Natural killer cell treated with Interleukin-12 subunit alpha and Interleukin-12 subunit beta and Interleukin-15 and Interleukin-18, amount 100 ng/mL, for 72 hours (primary cell): ENCODE results near the gene SEMA3B. TPM values are rescaled to one million over a fixed set of nuclear protein-coding genes. Genes with fewer than 3 reads are reported as not detected.

Experiments
- ATAC-seq, 2 donors: fragments of 150-1000 bp; cut with Tn5 transposase in 1 of 2; sonication (Bioruptor Pico), chemical (Tn5 transposase) in 1 of 2; 2 replicates each; pipeline ENCODE4 v1.10.0; 2021
- DNase-seq: peaks from one replicate; pipeline ENCODE4 v3.0.0; 2022; ENCODE audit warnings: low spot score
- H3K27ac Mint-ChIP-seq, 2 donors: 1 replicate in 1 of 2; 2 replicates in 1 of 2; pipeline ENCODE4 v1.8.0; 2022; ENCODE audit warnings: mixed read lengths in 2 of 2, mild to moderate bottlenecking in 1 of 2, moderate library complexity in 1 of 2
- H3K27me3 Mint-ChIP-seq, 2 donors: 1 replicate in 1 of 2; 2 replicates in 1 of 2; pipeline ENCODE4 v1.8.0; 2022; ENCODE audit warnings: mixed read lengths in 2 of 2
- H3K36me3 Mint-ChIP-seq: one replicate; pipeline ENCODE4 v1.8.0; 2022; ENCODE audit warnings: mixed read lengths
- H3K4me1 Mint-ChIP-seq, 2 donors: 1 replicate in 1 of 2; 2 replicates in 1 of 2; pipeline ENCODE4 v1.8.0; 2022; ENCODE audit warnings: low read depth in 2 of 2, mixed read lengths in 2 of 2, mild to moderate bottlenecking in 1 of 2
- H3K4me3 Mint-ChIP-seq: one replicate; pipeline ENCODE4 v1.8.0; 2022; ENCODE audit warnings: mixed read lengths
- H3K9me3 Mint-ChIP-seq: 2 replicates; pipeline ENCODE4 v1.8.0; 2022; ENCODE audit warnings: mixed read lengths
- total RNA-seq, 2 donors: library from RNA; stranded (reverse); gene quantifications; one replicate each; pipeline ENCODE4 v1.2.3, GENCODE V29; 2022

SEMA3B gene
- total RNA-seq, 2 donors from 2014 or later, result 0.89 to 1.2 TPM

DNA sequence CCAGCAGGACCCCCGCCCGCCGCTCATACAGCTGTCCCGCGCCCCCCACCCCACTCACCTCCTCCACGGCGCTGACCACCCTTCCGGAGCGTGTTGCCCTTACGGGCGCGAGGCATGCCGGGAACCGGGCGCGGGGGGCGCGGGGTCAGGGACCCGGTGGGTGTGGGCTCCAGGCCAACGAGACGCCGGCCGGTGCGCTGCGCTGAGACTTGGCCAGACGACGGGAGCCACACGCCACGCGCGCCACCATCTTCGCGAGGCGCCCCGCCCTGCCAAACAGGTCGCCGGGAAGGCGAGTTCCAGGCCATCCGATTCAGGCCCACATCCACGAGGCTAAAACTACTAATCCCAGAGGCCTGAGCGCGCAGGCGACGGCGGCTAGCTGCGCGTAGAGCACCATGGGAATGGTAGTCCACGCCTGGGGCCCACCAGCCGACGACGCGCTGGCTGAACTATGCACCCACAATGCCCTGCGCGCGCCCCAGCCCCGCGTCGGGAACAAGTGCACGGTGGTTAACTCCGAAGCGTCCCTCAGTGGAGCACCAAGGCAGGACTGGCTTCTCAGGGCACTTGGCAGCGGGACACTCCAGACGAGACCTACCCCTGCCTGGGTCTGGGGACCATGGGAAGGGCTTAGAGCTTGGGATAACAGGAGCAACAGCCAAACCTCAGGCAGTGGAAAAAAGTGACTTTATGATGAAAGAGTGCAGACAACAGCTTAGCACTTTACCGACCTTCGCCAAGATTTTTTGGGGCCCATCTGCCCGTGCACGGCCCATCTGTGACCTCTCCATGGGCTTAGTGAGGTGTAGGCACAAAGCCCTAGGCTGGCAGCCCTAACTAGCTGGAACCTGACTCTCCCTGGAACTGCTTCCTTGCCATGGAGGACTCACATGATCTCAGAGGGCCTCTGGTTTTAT lies 23.5 kb downstream of the SEMA3B start, which contains the start of gene IFRD2:
Gene IFRD2 (minus strand): TSS at position 271 of the 920 bp plus-strand sequence. CDS start 155 bp downstream, at position 116.
- ATAC-seq (peak; percentile 98 to 99), DNase-seq (peak; percentile 97)
- Mint-ChIP-seq H3K27me3 (no peaks in the 10 kb centered on the region), H3K36me3 (no peaks in the 10 kb centered on the region), H3K9me3 (no peaks in the 10 kb centered on the region), H3K4me3 (peak within 1 kb of the TSS; percentile 89), H3K27ac (peak within 1 kb of the TSS; percentile 70 to 92), H3K4me1 (peaks cover 12 to 17% of the 10 kb centered on the region in 2 donors)

DNA sequence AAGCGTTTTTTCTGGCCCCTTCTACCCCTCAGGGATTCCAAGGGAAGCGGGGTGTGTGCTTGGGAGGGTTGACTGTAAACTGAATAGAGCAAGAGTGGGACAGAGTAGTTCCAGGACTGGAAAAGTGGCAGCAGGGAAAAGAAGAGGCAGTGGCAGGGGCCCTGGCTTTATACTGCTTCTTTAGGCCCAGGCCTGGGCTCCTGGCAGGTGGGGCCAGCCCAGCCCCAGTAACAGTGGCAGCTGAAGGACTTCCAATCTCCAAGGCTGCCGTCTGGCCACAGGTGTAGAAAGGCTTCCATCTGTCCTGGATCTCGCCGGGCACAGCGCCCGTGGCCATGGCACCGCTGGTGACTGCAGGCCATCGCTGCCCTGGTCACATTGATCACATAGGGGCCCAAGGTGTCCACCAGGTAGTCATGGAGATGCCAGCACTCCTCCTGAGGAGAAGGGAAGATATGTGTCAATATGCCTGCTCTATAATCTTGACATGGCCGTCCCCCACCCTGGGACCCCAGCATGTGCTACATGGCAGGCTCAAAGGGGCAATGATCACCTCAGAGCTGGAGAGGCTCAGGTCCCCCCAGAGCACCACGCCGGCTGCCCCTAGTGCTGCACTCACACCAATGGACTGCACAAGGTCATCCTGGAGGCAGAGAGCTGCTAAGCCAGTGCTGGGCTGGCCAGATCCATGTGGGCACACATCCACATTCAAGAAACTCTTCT lies 24.3 kb downstream of the SEMA3B start:
- no peaks in the 10 kb centered on the region for H3K9me3 Mint-ChIP-seq
- H3K36me3 Mint-ChIP-seq, result no peaks in the 10 kb centered on the region
- no peaks in the 10 kb centered on the region for H3K27me3 Mint-ChIP-seq
- DNase-seq (no peak), ATAC-seq (no peak)
- H3K4me3 Mint-ChIP-seq, result peak overlapping the region; percentile 89
- peak overlapping the region; percentile 70 to 92 for H3K27ac Mint-ChIP-seq
- H3K4me1 Mint-ChIP-seq, result peaks cover 15 to 21% of the 10 kb centered on the region in 2 donors

DNA sequence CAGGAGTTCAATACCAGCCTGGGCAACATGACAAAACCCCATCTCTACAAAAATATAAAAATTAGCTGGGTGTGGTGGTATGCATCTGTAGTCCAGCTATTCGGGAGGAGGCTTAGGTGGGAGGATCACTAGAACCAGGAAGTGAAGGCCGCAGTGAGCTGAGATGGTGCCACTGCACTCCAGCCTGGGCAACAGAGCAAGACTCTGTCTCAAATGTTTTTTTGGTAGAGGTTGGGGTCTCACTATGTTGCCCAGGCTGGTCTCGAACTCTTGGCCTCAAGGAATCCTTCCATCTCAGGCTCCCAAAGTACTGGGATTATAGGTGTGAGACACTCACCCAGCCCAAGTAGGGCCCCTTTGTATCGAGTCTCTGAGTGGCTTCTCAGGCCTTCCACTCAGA lies 25.1 kb downstream of the SEMA3B start:
- Mint-ChIP-seq H3K27me3 (no peaks in the 10 kb centered on the region), H3K4me1 (peaks cover 20 to 25% of the 10 kb centered on the region in 2 donors), H3K27ac (no peak overlapping the region), H3K36me3 (no peaks in the 10 kb centered on the region), H3K9me3 (no peaks in the 10 kb centered on the region), H3K4me3 (no peak overlapping the region)
- peak; percentile 1 for DNase-seq
- ATAC-seq, result no peak

DNA sequence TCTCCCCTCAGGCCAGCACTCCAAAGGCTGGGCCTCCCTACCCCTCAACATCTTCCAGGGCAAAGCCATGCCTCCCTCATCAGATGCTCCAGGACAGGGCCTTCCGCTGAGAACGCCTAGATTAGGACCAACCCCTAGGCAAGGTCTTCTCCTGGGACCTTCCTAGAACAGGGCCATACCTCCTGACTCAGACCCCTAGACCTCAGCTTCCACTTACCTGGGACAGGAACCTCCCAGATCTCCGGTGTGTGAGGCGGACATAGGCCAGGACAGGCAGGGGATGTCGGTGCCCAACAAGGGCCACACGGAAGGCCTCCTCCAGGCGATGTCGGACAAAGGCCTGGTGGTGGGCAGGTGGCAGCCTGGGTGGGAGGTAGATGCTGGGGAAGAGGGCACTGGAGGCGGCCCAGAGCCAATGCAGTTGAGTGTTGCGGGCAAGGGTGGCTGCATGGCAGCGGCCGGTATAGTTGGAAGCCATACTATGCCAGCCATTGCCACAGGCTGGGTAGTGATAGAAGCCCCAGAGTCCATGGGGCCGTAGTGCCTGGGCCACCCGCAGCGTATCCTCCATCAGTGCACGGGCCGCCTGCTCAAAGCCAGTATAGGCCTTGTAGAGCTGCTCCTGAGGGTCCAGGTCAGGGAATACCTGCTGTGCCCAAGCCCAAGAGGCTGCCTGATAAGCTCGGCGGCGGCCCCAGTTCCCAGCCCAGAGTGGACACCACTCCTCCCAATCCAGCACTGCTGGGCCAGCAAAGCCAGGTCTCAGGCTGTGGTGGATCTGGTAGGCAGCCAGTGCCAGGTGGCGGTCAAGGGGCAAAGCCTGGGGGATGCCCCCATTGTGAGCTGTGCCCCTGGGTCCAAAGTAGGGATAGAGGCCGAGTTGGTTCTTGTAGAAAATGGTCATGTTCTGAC lies 25.8 kb downstream of the SEMA3B start:
- no peaks in the 10 kb centered on the region for H3K9me3 Mint-ChIP-seq
- peaks cover 23 to 30% of the 10 kb centered on the region in 2 donors for H3K4me1 Mint-ChIP-seq
- no peaks in the 10 kb centered on the region for H3K27me3 Mint-ChIP-seq
- ATAC-seq, result no peak
- H3K36me3 Mint-ChIP-seq, result no peaks in the 10 kb centered on the region
- no peak overlapping the region for H3K4me3 Mint-ChIP-seq
- no peak overlapping the region for H3K27ac Mint-ChIP-seq
- no peak for DNase-seq

GRCh38 chr3:50295553-50296431 lies 26.8 kb downstream of the SEMA3B start:
- Mint-ChIP-seq H3K27ac (no peak overlapping the region), H3K27me3 (no peaks in the 10 kb centered on the region), H3K36me3 (no peaks in the 10 kb centered on the region), H3K9me3 (no peaks in the 10 kb centered on the region), H3K4me3 (no peak overlapping the region), H3K4me1 (peaks cover 31 to 38% of the 10 kb centered on the region in 2 donors)
- no peak for ATAC-seq
- no peak for DNase-seq

GRCh38 chr3:50296721-50297383 lies 27.9 kb downstream of the SEMA3B start:
- no peak overlapping the region for H3K4me3 Mint-ChIP-seq
- peaks cover 27 to 31% of the 10 kb centered on the region in 2 donors for H3K4me1 Mint-ChIP-seq
- H3K36me3 Mint-ChIP-seq, result no peaks in the 10 kb centered on the region
- H3K9me3 Mint-ChIP-seq, result no peaks in the 10 kb centered on the region
- no peak for ATAC-seq
- no peaks in the 10 kb centered on the region for H3K27me3 Mint-ChIP-seq
- H3K27ac Mint-ChIP-seq, result no peak overlapping the region
- DNase-seq, result no peak

DNA sequence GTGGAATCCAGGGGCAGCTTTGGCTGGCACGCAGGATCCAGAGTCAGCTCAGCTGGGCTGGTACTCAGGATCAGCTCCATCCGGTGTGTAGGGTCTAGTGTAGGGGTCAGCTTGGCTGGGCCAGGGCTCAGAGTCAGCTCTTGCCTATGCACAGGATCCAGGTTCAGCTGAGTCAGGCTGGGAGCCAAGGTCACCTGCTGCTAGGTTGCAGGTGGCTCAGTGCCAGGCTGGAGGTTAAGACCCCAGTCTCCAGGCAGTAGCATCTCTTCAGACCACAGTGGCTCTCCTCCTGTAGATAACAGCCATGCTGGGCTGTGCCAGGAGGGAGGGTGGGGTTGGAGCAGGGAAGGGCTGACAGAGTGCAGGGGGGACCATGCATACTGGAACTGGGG lies 28.4 kb downstream of the SEMA3B start:
- DNase-seq (peak; percentile 55), ATAC-seq (no peak)
- Mint-ChIP-seq H3K36me3 (no peaks in the 10 kb centered on the region), H3K9me3 (no peaks in the 10 kb centered on the region), H3K4me1 (peaks cover 26 to 29% of the 10 kb centered on the region in 2 donors), H3K27me3 (no peaks in the 10 kb centered on the region), H3K27ac (no peak overlapping the region), H3K4me3 (no peak overlapping the region)

DNA sequence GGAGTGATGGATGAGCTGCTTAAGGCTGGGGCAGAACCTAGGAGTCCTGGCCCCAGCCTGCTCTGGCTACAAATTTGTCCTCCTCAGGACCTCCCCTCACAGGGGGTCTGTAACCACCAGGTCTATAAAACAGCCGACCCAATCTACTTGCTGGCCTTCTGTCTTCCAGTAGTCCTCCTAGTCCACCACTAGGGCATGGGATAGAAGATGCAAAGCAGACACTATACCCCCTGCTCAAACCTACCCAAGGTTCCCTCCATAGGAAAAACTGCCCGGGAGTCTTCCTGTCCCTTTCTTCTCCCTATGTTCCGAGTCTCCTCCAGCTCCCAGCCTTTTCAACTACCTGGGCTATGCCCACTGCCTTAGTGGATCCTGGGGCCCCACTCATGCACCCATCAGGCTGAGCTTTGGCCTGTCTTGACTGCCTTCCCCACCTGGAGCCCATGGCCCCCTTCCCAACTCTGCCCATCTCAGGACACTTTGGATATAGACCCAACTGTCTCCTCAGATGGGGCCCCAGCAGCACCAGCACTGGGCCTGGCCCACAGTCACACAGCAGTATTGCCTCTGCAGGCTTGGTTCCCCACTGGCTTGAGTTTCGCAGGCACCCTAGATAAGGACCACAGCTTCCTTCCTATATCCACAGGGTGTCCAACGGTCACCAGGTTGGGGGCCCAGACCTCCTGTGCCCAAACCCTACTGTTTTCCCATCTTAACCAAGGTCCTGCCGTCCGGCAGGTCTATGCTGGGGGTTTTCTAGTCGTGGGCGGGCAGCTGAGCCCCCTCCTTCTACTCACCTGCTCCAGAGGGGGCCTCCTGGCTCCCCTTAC lies 29.2 kb downstream of the SEMA3B start:
- DNase-seq (peak; percentile 32), ATAC-seq (no peak)
- Mint-ChIP-seq H3K4me1 (peaks cover 19 to 21% of the 10 kb centered on the region in 2 donors), H3K27me3 (no peaks in the 10 kb centered on the region), H3K36me3 (no peaks in the 10 kb centered on the region), H3K27ac (peak overlapping the region; percentile 37 to 93), H3K4me3 (peak overlapping the region; percentile 95), H3K9me3 (no peaks in the 10 kb centered on the region)

DNA sequence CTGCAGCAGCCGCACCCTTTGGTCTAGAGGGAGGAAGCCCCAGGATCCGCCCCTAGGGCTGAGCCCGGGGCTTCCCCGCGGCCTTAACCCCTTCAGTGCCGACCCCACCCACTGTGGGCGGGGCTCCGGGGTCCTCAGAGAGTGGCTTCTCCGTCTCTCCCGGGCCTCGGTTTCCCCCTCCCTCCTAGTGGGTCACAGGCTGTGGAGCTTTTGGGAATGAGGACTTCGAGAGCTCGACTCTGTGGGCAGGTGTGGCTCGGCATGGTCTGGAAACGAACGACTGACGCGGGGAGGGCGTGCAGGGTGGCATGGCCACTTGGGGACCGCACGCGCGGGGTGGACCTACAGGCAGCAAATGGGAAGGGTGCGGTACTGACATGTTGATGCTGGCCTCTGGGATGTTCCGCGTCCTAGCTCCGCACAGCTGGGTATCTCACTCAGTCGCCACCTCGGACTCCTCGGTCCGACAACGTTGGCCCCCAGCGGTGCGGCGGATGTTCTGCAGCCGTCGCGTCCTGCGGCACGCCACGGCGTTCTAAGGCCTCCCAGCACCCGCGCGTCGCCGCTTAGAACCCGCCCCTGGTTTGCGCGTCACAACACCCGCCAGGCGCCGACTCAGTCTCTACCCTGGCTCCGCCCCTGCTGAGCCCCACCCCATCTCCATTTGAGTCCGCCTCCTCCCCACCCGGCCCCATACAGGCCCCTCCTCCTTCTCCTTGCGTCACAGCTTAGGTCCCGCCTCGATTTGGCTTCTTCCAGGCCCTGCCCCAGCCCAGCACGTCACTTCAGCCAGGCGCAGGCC lies 30.1 kb downstream of the SEMA3B start, which contains the start of the genes HYAL3 and NAA80:
Gene HYAL3 (minus strand): TSS at position 570 of the 802 bp plus-strand sequence. CDS start 3,803 bp downstream, outside the sequence.
Gene NAA80 (minus strand): TSS at position 570 of the 802 bp plus-strand sequence. CDS start 1,942 bp downstream, outside the sequence.
- ATAC-seq (peak; percentile 94 to 96), DNase-seq (peak; percentile 98)
- Mint-ChIP-seq H3K27me3 (no peaks in the 10 kb centered on the region), H3K4me3 (peak within 1 kb of the TSS; percentile 95), H3K27ac (peak within 1 kb of the TSS; percentile 92 to 93), H3K36me3 (no peaks in the 10 kb centered on the region), H3K4me1 (peaks cover 19 to 21% of the 10 kb centered on the region in 2 donors), H3K9me3 (no peaks in the 10 kb centered on the region)

DNA sequence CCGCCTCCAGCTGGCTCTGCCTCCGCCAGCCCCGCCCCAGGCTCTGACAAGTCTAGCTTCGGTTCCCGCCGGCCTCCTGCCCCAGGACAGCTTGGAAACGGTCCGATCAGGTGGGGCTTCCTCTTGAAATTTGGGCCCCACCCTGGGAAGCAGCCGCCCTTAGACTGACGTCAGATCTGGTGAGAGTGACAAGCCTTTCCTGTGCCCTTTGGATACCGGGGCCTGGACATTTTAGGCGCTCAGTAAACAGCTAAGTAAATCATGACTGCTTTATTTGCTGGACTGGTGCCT lies 30.6 kb downstream of the SEMA3B start:
- peak overlapping the region; percentile 95 for H3K4me3 Mint-ChIP-seq
- peaks cover 19 to 21% of the 10 kb centered on the region in 2 donors for H3K4me1 Mint-ChIP-seq
- ATAC-seq, result no peak
- H3K36me3 Mint-ChIP-seq, result no peaks in the 10 kb centered on the region
- H3K9me3 Mint-ChIP-seq, result no peaks in the 10 kb centered on the region
- no peak for DNase-seq
- H3K27ac Mint-ChIP-seq, result peak overlapping the region; percentile 92 to 93
- H3K27me3 Mint-ChIP-seq, result no peaks in the 10 kb centered on the region
